ENCODE data around the gene SAMD13.

SAMD13 gene, protein sequence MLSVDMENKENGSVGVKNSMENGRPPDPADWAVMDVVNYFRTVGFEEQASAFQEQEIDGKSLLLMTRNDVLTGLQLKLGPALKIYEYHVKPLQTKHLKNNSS

DNA sequence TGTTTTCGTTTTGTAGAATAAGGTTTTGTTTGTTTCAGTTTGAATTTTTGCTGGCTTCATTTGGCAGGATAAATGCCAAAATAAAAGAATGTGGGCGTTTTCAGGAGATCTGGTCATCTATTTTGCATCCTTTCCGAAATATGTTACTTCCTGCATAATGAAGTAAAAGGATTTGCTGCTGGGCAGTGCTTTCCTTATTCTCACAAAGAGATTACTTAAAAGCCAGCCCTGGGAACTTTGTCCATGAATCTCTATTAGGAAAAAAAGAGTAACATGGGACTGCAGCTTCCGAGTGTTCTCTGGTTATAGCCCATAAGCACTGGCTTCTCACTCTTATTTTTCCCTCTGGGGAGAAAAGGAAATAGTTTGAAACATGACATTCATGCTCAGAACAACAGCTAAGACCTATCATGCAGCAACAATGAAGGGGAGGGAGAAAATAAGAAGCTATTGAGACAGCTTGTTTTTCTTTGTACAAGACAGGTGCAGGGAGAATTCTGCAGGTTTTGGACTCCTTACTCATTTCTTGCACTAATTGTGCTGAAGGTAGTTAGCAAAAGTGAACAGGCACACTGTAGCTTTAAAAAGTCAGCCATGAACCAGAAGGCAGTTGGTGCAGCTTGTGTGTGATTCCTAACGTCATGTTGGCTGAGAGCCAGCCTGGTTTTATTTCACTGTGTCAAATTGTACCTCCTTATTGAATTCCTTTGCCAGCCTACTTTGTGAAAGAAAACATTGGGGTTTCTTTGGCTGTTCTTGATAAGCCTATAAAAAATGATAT, at the start of gene SAMD13:
SAMD13 (plus strand) TSS at position 705 of the 781 bp plus-strand sequence. CDS start 1,527 bp downstream, outside the sequence.
- H3K9me3 ChIP-seq (ENCODE audit: control insufficient read depth, insufficient read depth, low read length): 0 out of 2 replicates have a peak, but pooled peaks cover 1% of the 10 kb centered on the region
- TF ChIP-seq, protein P1, sequence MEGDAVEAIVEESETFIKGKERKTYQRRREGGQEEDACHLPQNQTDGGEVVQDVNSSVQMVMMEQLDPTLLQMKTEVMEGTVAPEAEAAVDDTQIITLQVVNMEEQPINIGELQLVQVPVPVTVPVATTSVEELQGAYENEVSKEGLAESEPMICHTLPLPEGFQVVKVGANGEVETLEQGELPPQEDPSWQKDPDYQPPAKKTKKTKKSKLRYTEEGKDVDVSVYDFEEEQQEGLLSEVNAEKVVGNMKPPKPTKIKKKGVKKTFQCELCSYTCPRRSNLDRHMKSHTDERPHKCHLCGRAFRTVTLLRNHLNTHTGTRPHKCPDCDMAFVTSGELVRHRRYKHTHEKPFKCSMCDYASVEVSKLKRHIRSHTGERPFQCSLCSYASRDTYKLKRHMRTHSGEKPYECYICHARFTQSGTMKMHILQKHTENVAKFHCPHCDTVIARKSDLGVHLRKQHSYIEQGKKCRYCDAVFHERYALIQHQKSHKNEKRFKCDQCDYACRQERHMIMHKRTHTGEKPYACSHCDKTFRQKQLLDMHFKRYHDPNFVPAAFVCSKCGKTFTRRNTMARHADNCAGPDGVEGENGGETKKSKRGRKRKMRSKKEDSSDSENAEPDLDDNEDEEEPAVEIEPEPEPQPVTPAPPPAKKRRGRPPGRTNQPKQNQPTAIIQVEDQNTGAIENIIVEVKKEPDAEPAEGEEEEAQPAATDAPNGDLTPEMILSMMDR (IDR thresholded peaks at IDR 0.05; ENCODE audit: low read depth, low read length, poor library complexity, severe bottlenecking): no peak
- TF ChIP-seq EZH2phosphoT487 (IDR thresholded peaks at IDR 0.05; ENCODE audit: borderline replicate concordance, low read length): no peak
- H3K27me3 ChIP-seq (ENCODE audit: control insufficient read depth, low read length): no peaks in the 10 kb centered on the region
- H3F3A ChIP-seq (ENCODE audit: control insufficient read depth, insufficient read depth): peaks cover 21% of the 10 kb centered on the region
- peak within 1 kb of the TSS; percentile 81 for H3K27ac ChIP-seq (ENCODE audit: low read depth, low read length)
- H4K20me1 ChIP-seq (ENCODE audit: control insufficient read depth, insufficient read depth, low read depth, low read length): no peaks in the 10 kb centered on the region
- peak within 1 kb of the TSS; percentile 95 for H3K4me3 ChIP-seq (ENCODE audit: low read length)
- peaks cover 74% of the 10 kb centered on the region for H3K4me1 ChIP-seq (ENCODE audit: control insufficient read depth, low read length)
- peaks cover 3% of the 10 kb centered on the region; the same call in 1 of the 2 replicates for H3K36me3 ChIP-seq (ENCODE audit: control insufficient read depth, low read length)
- peaks cover 18% of the 10 kb centered on the region for H3K79me2 ChIP-seq (ENCODE audit: control insufficient read depth, low read length)
- H3K9me2 ChIP-seq (replicated peaks; ENCODE audit: control insufficient read depth, low read length): no peaks in the 10 kb centered on the region
- H3K4me2 ChIP-seq (ENCODE audit: low read length): peak within 1 kb of the TSS; percentile 78

DNA sequence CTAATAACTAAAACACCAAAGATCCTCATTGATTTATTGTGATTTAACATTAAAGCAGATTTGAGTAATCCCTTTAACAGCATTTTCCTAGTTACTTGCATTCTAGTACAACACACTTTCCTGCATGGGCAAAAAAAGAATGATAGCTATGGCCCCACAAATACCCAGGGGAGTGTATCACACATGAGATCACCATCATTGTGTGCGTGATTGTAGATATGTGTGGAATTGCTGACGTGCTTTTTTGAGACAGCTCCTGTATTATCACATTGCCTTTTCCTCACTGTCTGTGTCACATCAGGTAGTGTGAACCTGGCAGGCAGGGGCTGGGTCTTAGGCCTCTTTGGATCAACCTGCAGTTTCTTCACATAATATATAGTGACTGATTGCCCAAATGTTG, 48.5 kb upstream of the SAMD13 start:
- Histone ChIP-seq H3K27me3 (ENCODE audit: control insufficient read depth, low read length) (no peaks in the 10 kb centered on the region), H3K9me3 (ENCODE audit: control insufficient read depth, insufficient read depth, low read length) (no peaks in the 10 kb centered on the region), H3K9me2 (replicated peaks; ENCODE audit: control insufficient read depth, low read length) (no peaks in the 10 kb centered on the region), H3K27ac (ENCODE audit: low read depth, low read length) (no peak overlapping the region), H3K4me2 (ENCODE audit: low read length) (no peak overlapping the region), H3K4me3 (ENCODE audit: low read length) (no peak overlapping the region), H3K4me1 (ENCODE audit: control insufficient read depth, low read length) (no peaks in the 10 kb centered on the region), H3K79me2 (ENCODE audit: control insufficient read depth, low read length) (no peaks in the 10 kb centered on the region), H4K20me1 (ENCODE audit: control insufficient read depth, insufficient read depth, low read depth, low read length) (no peaks in the 10 kb centered on the region), H3K36me3 (ENCODE audit: control insufficient read depth, low read length) (no peaks in the 10 kb centered on the region), H3F3A (ENCODE audit: control insufficient read depth, insufficient read depth) (no peaks in the 10 kb centered on the region)
- TF ChIP-seq, protein P1 (IDR thresholded peaks at IDR 0.05; ENCODE audit: low read depth, low read length, poor library complexity, severe bottlenecking): no peak
- no peak for TF ChIP-seq EZH2phosphoT487 (IDR thresholded peaks at IDR 0.05; ENCODE audit: borderline replicate concordance, low read length)

DNA sequence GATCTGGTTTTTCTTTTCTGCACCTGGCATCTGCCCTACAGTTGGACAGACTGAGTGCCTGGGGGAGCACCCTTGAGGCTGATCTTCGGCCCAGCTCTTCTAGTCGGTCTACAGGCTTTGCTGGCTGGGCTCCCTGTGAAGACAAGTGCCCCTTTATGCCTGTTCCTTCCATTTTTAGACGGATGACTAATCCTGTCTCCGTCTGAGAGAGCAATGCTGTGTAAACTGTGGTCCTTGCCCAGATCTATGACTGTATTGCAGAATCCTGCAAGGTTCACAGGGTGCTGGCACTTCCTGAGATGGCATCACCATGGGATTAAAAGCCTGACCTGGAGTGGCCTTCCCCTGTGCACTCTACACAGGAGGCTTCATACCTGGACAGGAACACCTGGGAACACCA, 47.6 kb upstream of the SAMD13 start:
- Histone ChIP-seq H3K9me3 (ENCODE audit: control insufficient read depth, insufficient read depth, low read length) (no peaks in the 10 kb centered on the region), H3K27me3 (ENCODE audit: control insufficient read depth, low read length) (no peaks in the 10 kb centered on the region), H3F3A (ENCODE audit: control insufficient read depth, insufficient read depth) (no peaks in the 10 kb centered on the region), H3K4me2 (ENCODE audit: low read length) (no peak overlapping the region), H4K20me1 (ENCODE audit: control insufficient read depth, insufficient read depth, low read depth, low read length) (no peaks in the 10 kb centered on the region), H3K9me2 (replicated peaks; ENCODE audit: control insufficient read depth, low read length) (no peaks in the 10 kb centered on the region), H3K79me2 (ENCODE audit: control insufficient read depth, low read length) (no peaks in the 10 kb centered on the region), H3K36me3 (ENCODE audit: control insufficient read depth, low read length) (no peaks in the 10 kb centered on the region), H3K4me3 (ENCODE audit: low read length) (no peak overlapping the region), H3K4me1 (ENCODE audit: control insufficient read depth, low read length) (no peaks in the 10 kb centered on the region), H3K27ac (ENCODE audit: low read depth, low read length) (no peak overlapping the region)
- no peak for TF ChIP-seq EZH2phosphoT487 (IDR thresholded peaks at IDR 0.05; ENCODE audit: borderline replicate concordance, low read length)
- TF ChIP-seq, protein P1 (IDR thresholded peaks at IDR 0.05; ENCODE audit: low read depth, low read length, poor library complexity, severe bottlenecking): no peak
